Suprapubic skin (tissue), 3 donors: ENCODE results near the gene APH1B.

Source experiments
- CTCF ChIP-seq, 2 donors: fragments of 200-600 bp in 1 of 2; fragments of 450-650 bp in 1 of 2; sonication (generic) in 1 of 2; IDR thresholded peaks; one replicate each; pipeline ENCODE4 v1.5.1; 2016 to 2019; ENCODE audit warnings: antibody characterized with exemption in 2 of 2, mild to moderate bottlenecking in 1 of 2, moderate library complexity in 1 of 2
- POLR2A ChIP-seq, 2 donors: fragments of 450-650 bp; IDR thresholded peaks; one replicate each; pipeline ENCODE4 v1.6.1; 2017; ENCODE audit warnings: antibody characterized with exemption in 2 of 2, mild to moderate bottlenecking in 2 of 2, moderate library complexity in 2 of 2

GRCh38 chr15:63246691-63247469, 30.5 kb upstream of the APH1B start:
- TF ChIP-seq CTCF (IDR thresholded peaks at IDR 0.05) (no peak), POLR2A (IDR thresholded peaks at IDR 0.05) (no peak)
